ENCODE measurements around the gene NDOR1.

Gene NDOR1

DNA sequence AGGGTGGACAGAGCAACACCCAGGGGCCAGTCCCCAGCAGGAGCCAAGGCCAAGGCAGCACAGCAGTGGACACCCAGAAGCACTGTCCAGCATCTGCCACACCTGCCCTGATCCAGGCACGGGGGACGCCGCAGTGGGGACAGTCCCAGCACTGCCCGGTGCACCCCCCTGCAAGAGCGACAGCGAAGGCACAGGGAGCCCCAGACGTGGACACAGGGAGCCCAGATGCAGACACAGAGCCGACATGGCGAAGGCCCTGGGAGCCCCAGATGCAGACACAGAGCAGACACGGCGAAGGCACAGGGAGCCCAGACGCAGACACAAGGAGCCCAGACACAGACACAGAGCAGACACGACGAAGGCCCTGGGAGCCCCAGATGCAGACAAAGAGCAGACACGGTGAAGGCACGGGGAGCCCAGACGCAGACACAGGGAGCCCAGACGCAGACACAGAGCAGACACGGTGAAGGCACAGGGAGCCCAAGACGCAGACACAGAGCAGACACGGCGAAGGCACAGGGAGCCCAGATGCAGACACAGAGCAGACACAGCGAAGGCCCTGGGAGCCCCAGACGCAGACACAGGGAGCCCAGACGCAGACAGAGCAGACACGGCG lies 21.4 kb upstream of the NDOR1 start:
- DNase-seq, result no peak

DNA sequence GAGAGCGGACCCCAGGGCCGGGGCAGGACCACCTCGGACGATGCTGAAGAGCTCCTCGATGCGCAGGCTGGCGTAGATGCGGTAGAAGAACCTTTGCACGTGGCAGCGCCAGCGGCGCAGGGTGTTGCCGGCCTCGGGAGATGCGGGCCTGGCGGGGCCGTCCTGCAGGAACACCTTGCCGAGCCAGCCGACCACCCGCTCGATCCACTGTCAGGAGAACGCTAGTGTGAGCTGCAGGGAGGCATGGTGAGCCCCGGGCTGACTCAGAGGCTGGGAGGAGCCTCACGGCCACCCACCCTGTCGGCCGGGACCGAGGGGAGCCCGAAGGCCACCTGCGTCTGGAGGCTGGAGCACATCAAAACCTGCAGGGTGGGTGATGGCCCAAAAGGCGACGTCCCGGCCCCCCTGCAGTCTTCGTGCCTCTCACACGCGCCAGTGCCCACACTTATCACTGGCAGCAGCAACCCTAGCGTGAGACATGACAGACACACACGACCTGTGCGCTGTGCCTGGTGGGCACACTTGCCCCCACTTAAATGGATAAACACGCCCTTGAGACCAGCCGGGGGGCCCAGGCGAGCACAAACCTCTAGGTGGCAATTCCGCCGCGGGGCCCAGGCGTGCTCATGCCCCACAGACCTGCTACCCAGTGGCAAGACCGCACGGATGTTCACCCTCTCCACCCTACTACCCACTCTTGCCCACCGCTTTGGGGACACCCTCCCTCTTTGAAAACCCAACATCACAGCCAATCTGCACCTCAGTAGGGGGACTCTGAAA lies 20.4 kb upstream of the NDOR1 start:
- DNase-seq, result no peak

DNA sequence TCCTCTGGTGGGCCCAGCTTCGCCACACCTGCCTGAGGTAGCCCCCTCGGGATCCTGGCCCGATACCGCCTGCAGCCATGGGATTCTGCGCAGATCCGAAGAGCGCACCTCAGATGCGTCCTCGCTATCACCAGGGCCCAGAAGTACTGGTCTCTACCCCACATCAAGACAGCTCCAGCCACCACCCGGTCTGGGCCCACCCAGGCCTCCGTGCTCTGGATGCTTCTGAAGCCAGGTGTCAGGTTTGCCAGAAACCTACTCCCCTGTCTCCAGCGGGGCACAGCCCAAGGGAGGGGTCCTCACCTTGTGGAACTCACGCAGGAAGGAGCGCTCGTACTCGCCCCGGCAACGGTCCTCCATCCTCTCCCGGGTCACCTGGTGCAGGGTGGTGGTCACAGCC lies 19.6 kb upstream of the NDOR1 start:
- DNase-seq, result no peak

DNA sequence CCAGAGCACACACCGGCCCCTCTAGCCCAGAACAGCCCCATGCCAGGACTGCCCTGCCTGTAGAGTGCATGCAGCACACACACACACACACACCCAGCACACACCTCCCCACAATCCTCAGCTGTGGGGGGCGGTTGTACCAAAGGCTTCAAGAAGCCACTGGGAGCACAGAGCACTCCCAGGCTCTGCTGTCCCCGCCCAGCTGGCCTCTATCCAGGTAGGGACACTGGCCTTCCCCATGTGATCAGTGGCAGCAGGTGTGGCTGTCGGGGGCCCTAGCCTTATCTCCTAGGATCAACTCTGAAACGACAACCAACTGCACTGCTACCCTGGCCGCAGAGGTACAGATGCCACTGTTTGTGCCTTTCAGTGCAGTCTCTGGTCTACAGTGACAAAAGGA lies 19.1 kb upstream of the NDOR1 start:
- DNase-seq, result no peak

DNA sequence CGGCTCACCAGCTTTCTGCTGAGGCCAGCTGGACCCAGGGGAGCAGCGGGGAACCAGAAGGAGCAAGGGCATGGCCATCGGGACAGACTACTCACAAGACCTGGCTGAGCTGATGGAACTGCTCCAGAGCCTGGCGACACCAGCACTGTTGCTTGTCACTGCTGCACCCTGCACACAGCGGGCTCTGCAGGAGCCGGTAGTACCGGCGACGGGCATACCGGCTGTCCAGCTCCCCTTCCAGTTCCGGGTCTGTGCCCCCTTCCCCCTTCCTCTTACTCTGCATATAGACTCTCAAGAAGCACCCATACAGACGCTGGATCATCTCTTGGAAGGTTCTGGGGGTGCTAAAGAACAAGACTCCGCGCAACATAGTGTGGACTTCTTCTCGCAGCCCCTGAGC lies 18.1 kb upstream of the NDOR1 start:
- DNase-seq, result no peak

DNA sequence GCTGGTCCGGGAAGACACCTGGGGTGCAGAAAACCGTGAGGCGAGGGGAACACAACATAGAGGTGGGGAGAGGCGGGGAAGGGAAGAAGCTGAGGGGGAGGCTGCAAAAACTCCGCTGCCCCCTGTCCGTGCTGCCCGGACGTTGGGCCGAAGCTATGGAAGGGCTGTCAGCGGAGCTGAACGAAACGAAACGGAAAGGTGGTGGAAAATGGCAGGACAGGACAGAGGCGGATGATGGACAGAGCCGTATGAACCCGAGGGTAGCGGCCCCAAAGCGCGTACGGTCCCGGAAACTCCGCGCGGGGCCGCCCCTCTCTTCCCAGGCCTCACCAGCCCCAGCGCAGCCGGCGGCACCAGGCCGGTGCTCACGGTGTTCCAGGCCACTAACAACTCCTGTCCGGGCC lies 17.4 kb upstream of the NDOR1 start:
- no peak for DNase-seq

DNA sequence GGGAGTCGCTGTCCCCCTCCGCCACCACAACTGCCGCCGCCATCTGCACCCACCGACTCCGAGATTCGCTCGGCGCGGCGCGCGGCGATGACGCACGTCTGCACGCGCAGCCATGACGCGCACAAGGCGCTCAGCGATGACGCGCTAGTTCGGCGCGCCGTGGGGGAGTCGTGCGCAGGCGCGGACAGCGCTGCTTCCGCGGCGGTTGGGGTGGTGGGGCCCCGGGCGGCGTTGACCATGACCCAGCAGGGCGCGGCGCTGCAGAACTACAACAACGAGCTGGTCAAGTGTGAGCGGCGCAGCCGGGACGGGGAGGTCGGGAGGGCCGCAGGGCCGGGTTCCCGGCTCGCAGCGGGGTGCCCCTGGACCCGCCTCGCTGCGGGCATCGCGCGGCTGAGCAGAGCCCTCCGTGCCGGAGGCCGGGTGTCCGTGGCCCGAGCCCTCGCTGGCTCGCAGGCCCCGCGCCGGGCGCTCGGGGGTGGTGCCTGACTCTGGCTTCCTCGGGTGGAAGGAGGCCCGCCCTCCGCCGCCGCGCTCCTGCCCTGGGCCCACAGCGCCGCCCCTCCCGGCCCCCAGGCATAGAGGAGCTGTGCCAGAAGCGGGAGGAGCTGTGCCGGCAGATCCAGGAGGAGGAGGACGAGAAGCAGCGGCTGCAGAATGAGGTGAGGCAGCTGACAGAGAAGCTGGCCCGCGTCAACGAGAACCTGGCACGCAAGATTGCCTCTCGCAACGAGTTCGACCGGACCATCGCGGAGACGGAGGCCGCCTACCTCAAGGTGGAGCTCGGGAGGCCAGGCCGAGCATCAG lies 16.8 kb upstream of the NDOR1 start, which contains the start of the genes ANAPC2 and SSNA1:
Gene ANAPC2, minus strand, starts transcription at position 71 of the 807 bp plus-strand sequence. Its CDS starts 28 bp downstream, at position 43.
Gene SSNA1, plus strand, starts transcription at position 187 of the 807 bp plus-strand sequence. Its CDS starts 51 bp downstream, at position 238.
- DNase-seq, result peak; percentile 87

DNA sequence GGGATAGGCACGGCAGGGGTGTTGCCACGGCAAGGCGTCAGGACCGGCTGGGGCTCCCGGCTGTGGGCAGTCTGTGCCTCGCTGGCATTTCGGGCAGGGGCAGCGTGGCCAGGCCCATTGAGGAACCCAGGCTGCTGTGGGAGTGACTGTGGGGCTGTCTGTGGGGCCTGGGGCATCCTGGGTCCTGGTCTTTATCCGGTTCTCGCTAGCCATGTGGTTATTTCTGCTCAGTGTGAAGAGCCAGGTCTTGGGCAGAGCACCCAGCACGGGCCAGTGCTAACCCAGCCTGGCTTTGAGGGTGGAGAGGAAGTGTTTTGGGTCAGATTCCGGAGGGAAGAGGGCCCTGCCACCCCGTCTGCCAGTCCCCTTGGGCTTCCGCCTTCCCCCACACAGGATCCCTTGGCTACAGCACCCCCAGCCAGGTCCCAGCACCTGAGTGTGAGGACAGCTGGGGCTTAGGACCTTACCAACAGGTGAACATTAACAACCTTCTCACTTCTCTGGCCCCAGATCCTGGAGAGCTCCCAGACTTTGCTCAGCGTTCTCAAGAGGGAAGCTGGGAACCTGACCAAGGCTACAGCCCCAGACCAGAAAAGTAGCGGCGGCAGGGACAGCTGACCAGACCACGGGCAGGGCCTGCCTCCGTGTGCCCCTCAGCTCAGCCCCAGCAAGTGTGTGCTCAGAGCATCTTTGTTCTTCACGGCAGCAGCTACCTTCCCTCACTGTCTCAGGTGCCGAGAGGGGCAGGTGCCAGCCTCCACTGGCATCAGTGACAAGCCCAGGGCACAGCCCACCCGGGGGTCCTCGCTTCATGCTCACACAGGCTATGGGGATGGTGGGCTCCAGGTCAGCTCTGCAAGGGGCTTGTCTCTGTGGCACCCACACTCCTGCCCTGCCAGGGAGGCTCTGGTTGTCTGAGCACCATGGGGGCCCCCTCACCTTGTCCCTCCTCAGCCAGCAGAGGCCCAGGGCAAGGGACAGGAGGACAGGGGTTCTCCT lies 15.9 kb upstream of the NDOR1 start:
- no peak for DNase-seq

DNA sequence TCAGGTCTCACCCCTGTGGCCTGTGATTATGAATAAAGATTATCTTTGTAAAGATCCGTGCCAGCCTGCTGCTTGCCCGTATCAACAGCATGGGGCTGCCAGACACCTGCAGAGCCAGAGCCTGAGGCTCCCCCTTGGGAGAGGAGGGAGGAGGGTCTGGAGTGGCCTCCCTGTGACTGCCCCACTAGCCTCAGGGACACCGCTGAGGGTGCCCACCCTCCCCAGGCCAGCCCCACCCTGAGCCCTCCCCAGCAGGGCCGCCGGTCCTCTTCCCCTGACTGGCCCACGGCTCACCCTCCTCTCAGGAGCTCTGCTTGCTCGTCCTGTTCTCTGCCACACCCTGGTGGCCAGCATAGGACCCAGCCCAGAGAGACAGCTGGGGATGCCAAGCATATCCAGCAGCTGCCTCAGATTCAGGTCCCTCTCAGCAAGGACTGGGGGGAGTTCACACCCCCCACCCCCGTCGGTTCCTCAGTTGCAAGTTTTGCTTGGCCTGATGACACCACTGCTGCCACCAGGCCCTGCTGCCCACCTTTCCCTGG lies 15.1 kb upstream of the NDOR1 start:
- no peak for DNase-seq

DNA sequence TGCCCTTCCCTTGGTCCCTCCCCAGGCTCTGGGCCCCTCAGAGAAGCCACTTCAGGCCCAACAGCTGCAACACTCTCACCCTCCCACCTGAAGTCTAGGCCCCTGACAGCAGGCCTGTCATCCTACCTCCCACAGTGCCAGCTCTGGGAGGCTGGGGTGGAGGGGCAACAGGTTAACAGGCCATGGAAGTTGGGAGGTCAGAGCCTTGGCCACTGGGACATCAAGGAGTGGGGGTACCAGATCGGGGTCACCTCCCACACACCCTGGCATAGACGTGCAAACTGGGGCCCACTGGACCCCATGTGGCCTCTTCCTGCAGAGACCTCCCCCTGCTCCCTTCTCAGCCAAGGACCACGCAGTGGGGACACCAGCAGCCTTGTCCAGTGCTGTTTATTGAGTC lies 14.3 kb upstream of the NDOR1 start:
- DNase-seq, result no peak

DNA sequence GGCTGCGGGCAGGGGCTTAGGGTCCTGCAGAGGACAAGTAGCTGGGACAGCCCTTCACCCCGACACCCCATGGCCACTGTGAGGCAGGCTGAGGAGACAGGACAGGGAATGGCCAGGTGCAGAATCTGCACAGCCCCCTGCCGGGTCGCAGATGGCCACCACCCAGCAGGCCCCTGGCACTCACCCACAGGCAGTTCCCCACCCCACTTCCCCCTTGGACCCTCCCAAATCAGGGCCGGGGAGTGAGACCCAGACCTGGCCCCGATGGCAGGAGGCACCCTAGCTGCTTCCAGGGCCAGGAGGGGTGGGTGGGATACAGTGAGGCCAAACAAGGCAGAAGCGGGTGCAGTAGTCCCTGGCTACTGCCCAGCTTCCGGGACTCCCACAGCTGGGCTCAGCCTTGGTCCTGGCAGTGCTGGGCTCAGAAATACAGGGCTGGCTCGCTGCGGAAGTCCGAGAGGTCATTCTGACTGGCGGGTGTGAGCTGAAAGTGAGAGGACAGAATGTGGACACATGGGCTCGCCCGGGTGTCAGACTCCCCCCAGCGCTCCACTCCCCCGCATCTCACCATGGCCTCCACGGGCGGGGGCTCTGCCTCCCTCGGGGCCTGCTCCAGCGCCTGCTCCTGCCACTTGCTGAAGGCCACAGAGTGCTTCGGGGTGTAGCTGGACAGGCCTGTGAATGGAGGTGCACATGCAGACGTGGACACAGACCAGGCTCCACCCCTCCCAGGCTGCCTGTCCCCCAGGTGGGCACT lies 13.6 kb upstream of the NDOR1 start:
- DNase-seq, result no peak

DNA sequence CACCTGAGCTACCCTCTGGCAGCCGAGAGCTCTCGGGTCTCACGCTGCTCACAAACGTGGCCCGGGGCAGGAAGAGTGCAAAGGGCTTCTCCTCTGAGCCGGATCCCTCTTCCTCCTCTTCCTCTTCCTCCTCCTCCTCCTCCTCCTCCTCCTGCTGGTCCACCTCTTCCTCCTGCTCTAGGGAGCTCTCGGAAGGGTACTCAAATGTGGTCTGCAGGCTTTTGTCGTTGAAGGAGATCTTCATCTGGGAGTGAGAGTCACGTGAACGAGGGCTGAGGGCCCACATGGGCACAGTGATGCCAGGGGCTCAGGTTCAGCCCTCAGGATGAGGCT lies 13.1 kb upstream of the NDOR1 start:
- no peak for DNase-seq

DNA sequence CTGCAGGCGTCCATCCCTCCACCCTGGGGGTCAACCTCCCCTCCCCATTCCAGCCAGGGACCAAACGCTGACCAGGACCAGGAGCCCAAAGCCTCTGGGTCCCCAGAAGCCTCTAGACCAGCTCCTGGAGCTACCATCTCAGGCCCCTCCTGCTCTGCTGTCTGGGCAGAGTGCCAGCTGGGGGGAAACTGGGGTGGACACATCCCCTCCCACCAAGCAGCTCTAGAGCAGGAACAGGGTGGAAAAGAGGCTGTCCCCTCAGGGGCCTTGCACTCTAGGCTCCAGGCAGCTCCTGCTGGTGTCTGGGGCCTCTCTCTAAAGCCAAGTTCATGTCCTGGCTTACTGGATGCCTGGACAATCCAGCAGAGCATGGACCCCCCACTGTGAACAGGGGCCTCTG lies 12.6 kb upstream of the NDOR1 start:
- no peak for DNase-seq

DNA sequence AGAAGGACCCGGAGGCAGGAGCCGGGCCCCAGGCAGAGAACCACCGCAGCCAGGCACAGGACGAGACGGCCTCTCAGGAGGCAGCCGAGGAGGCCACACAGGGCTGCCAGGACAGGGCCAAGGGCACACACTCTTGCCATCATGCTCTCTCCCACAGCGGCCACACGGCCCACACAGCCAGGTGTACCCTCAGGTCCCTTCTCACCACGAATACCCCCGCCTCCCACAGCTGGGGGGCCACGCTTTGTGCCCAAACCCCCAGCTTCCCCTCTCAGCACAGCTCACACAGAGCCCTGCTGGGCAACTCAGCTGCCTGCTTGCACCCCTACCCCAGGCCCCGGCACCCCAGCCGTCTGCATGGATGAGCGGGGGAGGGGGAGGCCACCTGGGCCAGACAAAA lies 11.7 kb upstream of the NDOR1 start:
- no peak for DNase-seq

DNA sequence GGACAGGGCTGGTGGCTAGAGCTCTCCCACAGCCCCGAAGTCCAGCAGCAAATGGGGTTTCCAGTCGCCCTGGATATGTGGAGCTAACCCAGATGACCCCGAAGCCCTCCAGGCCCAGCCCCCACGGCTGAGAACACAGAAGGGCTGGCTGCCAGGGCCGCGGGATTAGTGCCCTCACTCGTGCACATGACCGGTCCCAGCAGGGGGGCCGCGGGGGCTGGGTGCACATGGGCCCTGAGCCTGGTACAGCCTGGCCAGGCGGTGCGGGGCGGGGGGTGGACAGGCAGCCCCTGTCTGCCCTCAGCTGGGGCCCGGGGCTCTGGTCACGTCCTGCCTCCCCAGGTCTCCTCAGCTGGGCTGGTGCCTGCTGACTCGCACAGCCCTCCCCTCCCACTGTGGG lies 11.1 kb upstream of the NDOR1 start:
- DNase-seq, result no peak

DNA sequence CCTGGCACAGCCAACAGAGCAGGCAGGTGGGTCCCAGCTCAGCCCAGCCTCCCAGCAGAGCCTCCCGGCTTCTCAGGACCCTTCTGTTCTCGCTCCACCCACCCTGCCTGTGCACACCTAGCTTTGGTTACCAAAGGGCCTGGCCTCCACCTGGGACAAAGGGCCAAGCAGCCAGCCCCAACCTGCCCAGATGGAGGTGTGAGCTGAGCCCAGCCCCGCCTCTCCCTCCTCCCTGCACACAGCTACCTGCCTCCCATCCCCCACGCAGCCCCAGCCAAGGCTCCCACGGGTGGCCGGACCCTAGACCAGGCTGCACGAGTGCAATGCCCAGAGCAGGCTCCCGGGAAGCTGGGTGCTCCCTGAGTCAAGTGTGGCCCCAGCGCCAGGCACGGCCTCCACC lies 10.6 kb upstream of the NDOR1 start:
- peak; percentile 75 for DNase-seq

DNA sequence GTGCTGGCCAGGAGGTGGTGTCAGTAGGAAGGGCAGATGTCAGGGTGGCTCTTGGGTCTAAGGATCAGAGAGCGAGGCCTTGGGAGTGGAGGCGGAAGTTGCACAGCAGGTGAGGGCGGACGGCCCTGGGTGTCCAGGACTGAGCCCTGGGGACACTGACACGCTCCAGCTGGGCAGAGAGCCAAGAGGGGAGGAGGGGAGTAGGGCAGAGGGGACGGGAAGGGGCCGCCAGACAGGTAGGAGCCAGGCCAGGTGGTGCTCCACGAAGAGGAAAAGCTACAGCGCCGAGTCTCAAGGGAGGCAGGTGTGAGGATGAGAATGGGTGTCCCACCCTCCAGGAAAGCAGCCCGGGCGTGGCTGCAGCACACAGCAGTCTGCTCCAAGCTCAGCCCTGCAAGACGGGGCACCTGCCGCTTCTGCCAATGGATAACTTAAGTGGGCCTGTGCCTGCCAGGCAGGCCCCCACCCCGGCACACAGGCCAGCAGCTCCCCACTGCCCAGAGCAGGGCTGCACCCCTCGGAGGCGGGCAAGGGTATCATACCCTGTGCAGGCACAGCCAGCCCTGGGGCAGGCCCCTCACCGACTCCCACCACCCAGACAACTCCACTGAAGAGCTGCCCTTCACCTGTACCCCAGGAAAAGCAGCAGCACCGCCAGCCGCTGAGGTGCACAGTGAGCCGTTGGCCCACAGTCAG lies 9.8 kb upstream of the NDOR1 start:
- peak; percentile 94 for DNase-seq

DNA sequence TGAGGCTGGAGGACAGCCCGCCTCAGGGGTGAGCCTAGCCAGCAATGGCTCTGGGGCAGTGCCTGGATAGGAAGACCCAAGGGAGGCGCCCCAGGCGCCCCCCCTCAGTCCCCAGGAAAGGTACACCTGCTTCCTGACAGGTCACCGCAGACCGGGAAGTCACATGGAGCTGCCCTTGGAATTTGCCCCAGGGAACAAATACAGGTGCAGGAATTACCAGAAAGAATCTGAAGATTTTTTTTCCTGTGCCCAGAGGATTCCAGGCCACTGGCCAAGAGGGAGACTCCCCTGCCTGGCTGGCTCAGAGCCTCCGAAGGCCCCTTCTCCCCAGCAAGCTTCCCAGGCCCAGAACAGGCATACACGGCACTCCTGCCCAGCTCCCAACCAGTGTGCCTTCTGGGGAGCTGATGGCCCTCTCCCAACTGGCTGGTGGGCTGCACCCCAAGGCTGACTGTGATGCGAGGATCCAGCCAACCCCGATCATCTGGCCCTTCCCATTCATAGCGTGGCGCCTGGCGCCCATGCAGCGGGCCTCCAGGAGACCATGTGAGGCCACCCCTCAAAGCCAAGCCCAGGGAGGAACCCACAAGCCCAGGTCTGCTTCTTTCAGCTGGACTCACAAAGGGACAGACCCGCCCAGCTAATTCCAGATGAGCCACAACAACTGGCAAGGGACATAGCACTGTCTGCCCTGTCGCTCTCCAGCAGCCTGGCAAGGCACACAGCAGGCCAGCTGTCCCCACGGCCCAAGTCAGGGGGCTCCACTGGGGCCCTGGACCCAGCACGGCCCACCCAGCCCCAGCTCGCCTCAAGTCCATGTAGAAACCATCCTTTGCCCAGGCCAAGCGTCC lies 7.2 kb upstream of the NDOR1 start:
- peak; percentile 14 for DNase-seq

DNA sequence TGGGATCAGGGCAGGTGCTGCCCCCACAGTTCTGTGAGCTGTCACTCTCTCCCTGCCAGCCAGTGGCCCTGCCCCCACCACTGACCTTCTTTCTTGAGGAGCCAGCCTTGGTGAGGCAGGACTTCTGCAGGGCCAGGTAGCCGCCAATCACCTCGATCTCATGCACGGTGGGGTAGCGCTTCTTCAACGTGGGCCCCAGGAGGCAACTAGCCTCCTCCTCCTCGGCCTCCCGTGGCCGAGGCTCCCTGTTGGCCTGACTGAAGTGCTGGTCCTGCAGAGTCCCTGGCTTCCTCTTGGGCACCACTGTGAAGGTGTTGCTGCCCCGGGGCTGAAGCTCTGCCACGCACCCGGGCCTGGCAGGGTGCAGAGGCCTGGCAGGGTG lies 6.6 kb upstream of the NDOR1 start:
- DNase-seq, result no peak
